NCI-H748 (cell line): ENCODE measurements around the gene LINGO1.

Source experiments
- DNase-seq: peaks from one replicate; lab custom pipeline; 2025; ENCODE audit not compliant: unreplicated experiment; lab: John Stamatoyannopoulos, UW

LINGO1 gene

GRCh38 chr15:77597804-77598453 lies 34.8 kb downstream of the LINGO1 start:
- DNase-seq = no peak

GRCh38 chr15:77596821-77597803 lies 35.6 kb downstream of the LINGO1 start:
- DNase-seq = no peak

- no peak for DNase-seq
Observed at GRCh38 chr15:77595231-77595630, 37.5 kb downstream of the LINGO1 start.

GRCh38 chr15:77592758-77593157 lies 40.0 kb downstream of the LINGO1 start:
- DNase-seq = no peak

GRCh38 chr15:77591968-77592613 lies 40.6 kb downstream of the LINGO1 start:
- no peak for DNase-seq

GRCh38 chr15:77589839-77590238 lies 42.9 kb downstream of the LINGO1 start:
- no peak for DNase-seq

- no peak for DNase-seq
Observed at GRCh38 chr15:77588126-77588525, 44.6 kb downstream of the LINGO1 start.

GRCh38 chr15:77584691-77585090 lies 48.0 kb downstream of the LINGO1 start:
- DNase-seq = no peak

GRCh38 chr15:77584201-77584600 lies 48.5 kb downstream of the LINGO1 start:
- DNase-seq = no peak

GRCh38 chr15:77582763-77583162 lies 49.9 kb downstream of the LINGO1 start:
- DNase-seq = no peak

GRCh38 chr15:77581896-77582569 lies 50.7 kb downstream of the LINGO1 start:
- DNase-seq = no peak

- DNase-seq = no peak
Observed at GRCh38 chr15:77580996-77581682, 51.6 kb downstream of the LINGO1 start.

- DNase-seq = no peak
Observed at GRCh38 chr15:77579498-77580188, 53.1 kb downstream of the LINGO1 start.

- DNase-seq = no peak
Observed at GRCh38 chr15:77578641-77579372, 53.9 kb downstream of the LINGO1 start.

- DNase-seq = no peak
Observed at GRCh38 chr15:77577366-77577950, 55.3 kb downstream of the LINGO1 start.

- no peak for DNase-seq
Observed at GRCh38 chr15:77576538-77576937, 56.2 kb downstream of the LINGO1 start.

GRCh38 chr15:77575203-77575934 lies 57.3 kb downstream of the LINGO1 start:
- DNase-seq = no peak

- no peak for DNase-seq
Observed at GRCh38 chr15:77574521-77575202, 58.0 kb downstream of the LINGO1 start.
